ENCODE results near the gene JMJD1C. TPM values are rescaled to one million over a fixed set of nuclear protein-coding genes. Genes with fewer than 3 reads are reported as not detected.
"Not testable (repeated sequence)": the region's sequence is repeated elsewhere in the genome, so short reads cannot be mapped to it uniquely, and the experiment has no call there.

Gene JMJD1C
- total RNA-seq, 1 experiment from 2014 or later: 67.6 TPM

DNA sequence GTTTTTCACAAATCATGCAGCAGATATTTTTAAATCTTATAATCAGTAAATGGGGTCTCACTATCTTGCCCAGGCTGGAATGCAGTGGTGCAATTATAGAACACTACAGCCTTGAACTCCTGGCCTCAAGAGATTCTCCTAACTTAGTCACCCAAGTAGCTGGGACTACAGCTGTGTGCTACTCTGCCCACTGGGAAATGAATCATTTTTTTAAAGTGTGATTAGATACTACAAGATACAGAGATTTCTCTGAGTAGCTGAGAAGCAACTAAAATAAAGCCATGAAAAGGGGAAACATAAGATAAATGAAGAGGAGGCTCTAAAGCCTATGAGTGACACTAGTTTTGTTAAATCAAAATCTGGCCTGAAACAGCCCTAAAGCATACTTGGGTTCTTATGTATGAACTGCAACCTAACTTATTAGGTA is 119.7 kb downstream of the JMJD1C start:
- TF ChIP-seq, protein P1, sequence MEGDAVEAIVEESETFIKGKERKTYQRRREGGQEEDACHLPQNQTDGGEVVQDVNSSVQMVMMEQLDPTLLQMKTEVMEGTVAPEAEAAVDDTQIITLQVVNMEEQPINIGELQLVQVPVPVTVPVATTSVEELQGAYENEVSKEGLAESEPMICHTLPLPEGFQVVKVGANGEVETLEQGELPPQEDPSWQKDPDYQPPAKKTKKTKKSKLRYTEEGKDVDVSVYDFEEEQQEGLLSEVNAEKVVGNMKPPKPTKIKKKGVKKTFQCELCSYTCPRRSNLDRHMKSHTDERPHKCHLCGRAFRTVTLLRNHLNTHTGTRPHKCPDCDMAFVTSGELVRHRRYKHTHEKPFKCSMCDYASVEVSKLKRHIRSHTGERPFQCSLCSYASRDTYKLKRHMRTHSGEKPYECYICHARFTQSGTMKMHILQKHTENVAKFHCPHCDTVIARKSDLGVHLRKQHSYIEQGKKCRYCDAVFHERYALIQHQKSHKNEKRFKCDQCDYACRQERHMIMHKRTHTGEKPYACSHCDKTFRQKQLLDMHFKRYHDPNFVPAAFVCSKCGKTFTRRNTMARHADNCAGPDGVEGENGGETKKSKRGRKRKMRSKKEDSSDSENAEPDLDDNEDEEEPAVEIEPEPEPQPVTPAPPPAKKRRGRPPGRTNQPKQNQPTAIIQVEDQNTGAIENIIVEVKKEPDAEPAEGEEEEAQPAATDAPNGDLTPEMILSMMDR (IDR thresholded peaks at IDR 0.05; ENCODE audit: unreplicated experiment): no peak
- Mint-ChIP-seq H3K27ac (ENCODE audit: unreplicated experiment) (no peak overlapping the region), H3K4me3 (ENCODE audit: low read depth, unreplicated experiment) (no peak overlapping the region), H3K9me3 (ENCODE audit: low read depth, unreplicated experiment) (no peaks in the 10 kb centered on the region), H3K36me3 (ENCODE audit: insufficient read depth, unreplicated experiment) (peaks cover 9% of the 10 kb centered on the region), H3K27me3 (ENCODE audit: unreplicated experiment) (no peaks in the 10 kb centered on the region), H3K4me1 (ENCODE audit: low read depth, unreplicated experiment) (peaks cover 9% of the 10 kb centered on the region)
- no peak for DNase-seq
- CTCF ChIA-PET: no interaction called here
- intact Hi-C loops (cut with micrococcal nuclease; ENCODE audit: unreplicated experiment): no loop called here
- BruUV-seq (replicated peaks): no TSS peak

DNA sequence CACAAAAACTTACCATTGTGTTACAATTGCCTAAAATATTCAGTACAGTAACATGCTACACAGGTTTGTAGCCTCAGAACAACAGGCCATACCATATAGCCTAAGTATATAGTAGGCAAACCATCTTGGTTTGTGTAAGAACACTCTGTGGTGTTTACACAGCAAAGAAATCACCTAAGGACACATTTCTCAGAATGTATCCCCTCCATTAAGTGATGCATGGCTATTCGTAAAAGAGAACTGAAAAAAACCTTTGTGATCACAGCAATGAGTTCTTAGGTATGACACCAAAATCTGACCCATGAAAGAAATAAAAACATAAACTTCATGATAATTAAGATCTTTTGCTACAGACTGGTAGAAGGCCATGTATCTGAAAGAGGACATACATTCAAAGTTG is 121.5 kb downstream of the JMJD1C start:
- Mint-ChIP-seq H3K4me1 (ENCODE audit: low read depth, unreplicated experiment) (peaks cover 9% of the 10 kb centered on the region), H3K27ac (ENCODE audit: unreplicated experiment) (no peak overlapping the region), H3K27me3 (ENCODE audit: unreplicated experiment) (no peaks in the 10 kb centered on the region), H3K9me3 (ENCODE audit: low read depth, unreplicated experiment) (no peaks in the 10 kb centered on the region), H3K4me3 (ENCODE audit: low read depth, unreplicated experiment) (no peak overlapping the region), H3K36me3 (ENCODE audit: insufficient read depth, unreplicated experiment) (peaks cover 9% of the 10 kb centered on the region)
- no TSS peak for BruUV-seq (replicated peaks)
- intact Hi-C loops (cut with micrococcal nuclease; ENCODE audit: unreplicated experiment): no loop called here
- CTCF ChIA-PET: no interaction called here
- no peak for DNase-seq
- TF ChIP-seq, protein P1 (IDR thresholded peaks at IDR 0.05; ENCODE audit: unreplicated experiment): no peak

DNA sequence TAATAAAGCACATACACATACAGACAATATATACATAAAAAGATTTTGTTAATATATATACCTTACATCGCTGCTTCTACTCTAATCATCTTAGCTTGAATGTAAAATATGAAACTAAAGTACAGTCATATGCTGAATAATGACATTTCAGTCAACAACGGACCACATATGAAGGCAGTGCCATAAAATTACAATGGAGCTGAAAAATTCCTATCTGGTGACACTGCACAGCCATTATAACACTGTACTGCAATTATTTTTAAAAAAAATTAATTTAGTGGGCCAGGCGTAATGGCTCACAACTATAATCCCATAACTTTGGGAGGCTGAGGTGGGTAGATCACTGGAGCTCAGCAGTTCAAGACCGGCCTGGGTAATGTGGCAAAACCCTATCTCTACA is 122.3 kb downstream of the JMJD1C start:
- Mint-ChIP-seq H3K27ac (ENCODE audit: unreplicated experiment) (no peak overlapping the region), H3K4me3 (ENCODE audit: low read depth, unreplicated experiment) (no peak overlapping the region), H3K4me1 (ENCODE audit: low read depth, unreplicated experiment) (peaks cover 9% of the 10 kb centered on the region), H3K27me3 (ENCODE audit: unreplicated experiment) (no peaks in the 10 kb centered on the region), H3K36me3 (ENCODE audit: insufficient read depth, unreplicated experiment) (peaks cover 12% of the 10 kb centered on the region), H3K9me3 (ENCODE audit: low read depth, unreplicated experiment) (no peaks in the 10 kb centered on the region)
- TF ChIP-seq, protein P1 (IDR thresholded peaks at IDR 0.05; ENCODE audit: unreplicated experiment): no peak
- no peak for DNase-seq
- CTCF ChIA-PET: no interaction called here
- no TSS peak for BruUV-seq (replicated peaks)
- intact Hi-C loops (cut with micrococcal nuclease; ENCODE audit: unreplicated experiment): no loop called here

DNA sequence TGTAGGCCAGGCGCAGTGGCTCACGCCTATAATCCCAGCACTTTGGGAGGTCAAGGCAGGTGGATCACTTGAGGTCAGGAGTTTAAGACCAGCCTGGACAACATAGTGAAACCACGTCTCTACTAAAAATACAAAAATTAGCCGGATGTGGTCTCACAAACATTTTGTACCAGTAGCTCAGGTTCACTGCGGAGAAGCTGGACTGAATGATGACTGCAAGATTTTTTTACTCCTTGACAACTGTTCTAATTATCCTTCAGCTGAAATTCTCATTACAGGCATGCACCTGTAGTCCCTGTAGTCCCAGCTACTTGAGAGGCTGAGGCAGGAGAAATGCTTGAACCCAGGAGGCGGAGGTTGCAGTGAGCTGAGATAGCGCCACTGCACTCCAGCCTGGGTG is 126.1 kb downstream of the JMJD1C start:
- H3K4me3 Mint-ChIP-seq (ENCODE audit: low read depth, unreplicated experiment); BruUV-seq (replicated peaks); H3K9me3 Mint-ChIP-seq (ENCODE audit: low read depth, unreplicated experiment); CTCF ChIA-PET; H3K27me3 Mint-ChIP-seq (ENCODE audit: unreplicated experiment); DNase-seq; H3K36me3 Mint-ChIP-seq (ENCODE audit: insufficient read depth, unreplicated experiment); H3K27ac Mint-ChIP-seq (ENCODE audit: unreplicated experiment); intact Hi-C loops (cut with micrococcal nuclease; ENCODE audit: unreplicated experiment); H3K4me1 Mint-ChIP-seq (ENCODE audit: low read depth, unreplicated experiment): not testable (repeated sequence)

DNA sequence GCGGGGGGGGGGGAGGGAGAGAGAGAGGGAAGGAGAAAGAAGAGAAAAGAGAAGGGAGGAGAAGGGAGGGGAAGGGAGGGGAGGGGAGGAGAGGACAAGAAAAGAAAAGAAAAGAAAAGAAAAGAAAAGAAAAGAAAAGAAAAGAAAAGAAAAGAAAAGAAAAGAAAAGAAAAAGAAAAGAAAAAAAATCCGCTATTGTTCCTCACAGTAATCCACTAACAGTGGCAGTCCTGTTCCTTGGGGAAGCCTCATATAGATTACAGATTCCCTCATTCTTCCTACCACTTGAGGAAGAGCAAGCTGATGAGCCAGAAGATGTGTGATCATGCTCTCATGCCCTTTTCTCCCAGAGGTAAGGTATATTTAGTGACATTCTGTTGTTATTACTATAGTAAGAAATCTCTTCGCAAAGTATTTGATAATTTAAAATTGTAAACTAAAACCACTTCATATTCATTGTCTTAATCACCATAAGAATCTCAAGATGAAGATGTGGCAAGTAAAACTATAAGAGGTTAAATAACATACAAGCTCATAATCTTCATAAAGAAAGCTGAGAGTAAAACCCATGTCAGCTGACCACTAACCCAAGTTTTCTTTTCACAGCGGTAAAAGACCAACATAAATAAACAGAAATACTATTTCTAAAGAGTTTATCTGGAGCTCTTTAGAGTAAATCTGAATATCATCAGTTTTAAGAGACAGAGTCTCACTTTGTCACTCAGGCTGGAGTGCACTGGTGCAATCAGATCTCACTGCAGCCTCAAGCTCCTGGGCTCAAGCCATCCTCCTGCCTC is 128.1 kb downstream of the JMJD1C start:
- intact Hi-C loops (cut with micrococcal nuclease; ENCODE audit: unreplicated experiment): no loop called here
- no peaks in the 10 kb centered on the region for H3K9me3 Mint-ChIP-seq (ENCODE audit: low read depth, unreplicated experiment)
- H3K36me3 Mint-ChIP-seq (ENCODE audit: insufficient read depth, unreplicated experiment): peaks cover 3% of the 10 kb centered on the region
- TF ChIP-seq, protein P1 (IDR thresholded peaks at IDR 0.05; ENCODE audit: unreplicated experiment): no peak
- CTCF ChIA-PET: interaction anchor here (0.6 to 1.5 kb wide), 2 partner anchors 81 to 291 kb away, joined by 4 to 5 read pairs; no protein-coding TSS in a partner anchor
- H3K4me3 Mint-ChIP-seq (ENCODE audit: low read depth, unreplicated experiment): no peak overlapping the region
- no peak for DNase-seq
- H3K27ac Mint-ChIP-seq (ENCODE audit: unreplicated experiment): no peak overlapping the region
- H3K27me3 Mint-ChIP-seq (ENCODE audit: unreplicated experiment): no peaks in the 10 kb centered on the region
- peaks cover 9% of the 10 kb centered on the region for H3K4me1 Mint-ChIP-seq (ENCODE audit: low read depth, unreplicated experiment)
- no TSS peak for BruUV-seq (replicated peaks)
